ENCODE measurements around the gene FFAR3.

The FFAR3 gene

DNA sequence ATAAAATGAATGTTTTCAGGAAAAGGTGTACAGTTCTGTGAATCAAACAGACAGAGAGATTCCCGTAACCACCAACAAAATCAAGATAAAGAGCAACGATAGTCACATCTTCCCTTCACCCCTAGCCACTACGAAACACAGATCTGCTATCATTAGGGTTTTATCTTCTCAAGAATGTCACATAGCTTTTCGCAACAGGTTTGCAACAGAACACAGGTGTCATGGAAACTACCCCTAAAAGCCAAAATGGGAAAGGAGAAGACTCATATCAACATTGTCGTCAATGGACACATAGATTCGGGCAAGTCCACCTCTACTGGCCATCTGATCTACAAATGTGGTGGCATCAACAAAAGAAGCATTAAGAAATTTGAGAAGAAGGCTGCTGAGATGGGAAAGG, 23.7 kb downstream of the FFAR3 start:
- H3K36me3 ChIP-seq (ENCODE audit: insufficient read depth, low read length) = no peaks in the 10 kb centered on the region
- TF ChIP-seq POLR2AphosphoS5 (IDR thresholded peaks at IDR 0.05; ENCODE audit: borderline replicate concordance, low read depth, low read length) = no peak
- TF ChIP-seq FOXP2 (optimal IDR thresholded peaks at IDR 0.05; ENCODE audit: control extremely low read depth, extremely low read length, insufficient read depth) = no peak
- no peak for TF ChIP-seq EZH2 (IDR thresholded peaks at IDR 0.05)
- no peak for DNase-seq (ENCODE audit: low read depth, low spot score)

DNA sequence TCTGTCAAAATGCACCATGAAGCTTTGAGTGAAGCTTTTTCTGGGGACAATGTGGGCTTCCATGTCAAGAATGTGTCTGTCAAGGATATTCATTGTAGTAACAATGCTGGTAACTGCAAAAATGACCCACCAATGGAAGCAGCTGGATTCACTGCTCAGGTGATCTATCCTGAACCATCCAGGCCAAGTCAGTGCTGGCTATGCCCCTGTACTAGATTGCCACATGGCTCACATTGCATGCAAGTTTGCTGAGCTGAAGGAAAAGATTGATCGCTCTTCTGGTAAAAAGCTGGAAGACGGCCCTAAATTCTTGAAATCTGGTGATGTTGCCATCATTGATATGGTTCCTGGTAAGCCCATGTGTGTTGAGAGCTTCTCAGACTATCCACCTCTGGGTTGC, 25.3 kb downstream of the FFAR3 start:
- Histone ChIP-seq H3K36me3 (ENCODE audit: insufficient read depth, low read length) (no peaks in the 10 kb centered on the region), H3K27ac (no peak overlapping the region), H3K4me3 (no peak overlapping the region), H3K9ac (ENCODE audit: insufficient read length) (no peak overlapping the region), H3K9me3 (ENCODE audit: low read depth, low read length) (peaks cover 4% of the 10 kb centered on the region; the same call in 1 of the 2 replicates)
- TF ChIP-seq POLR2AphosphoS5 (IDR thresholded peaks at IDR 0.05; ENCODE audit: borderline replicate concordance, low read depth, low read length) (no peak), FOXP2 (optimal IDR thresholded peaks at IDR 0.05; ENCODE audit: control extremely low read depth, extremely low read length, insufficient read depth) (no peak), EZH2 (IDR thresholded peaks at IDR 0.05) (no peak)
- no peak for DNase-seq (ENCODE audit: low read depth, low spot score)

More for the DNA sequence above, 23.7 kb downstream of the FFAR3 start:
- H3K9me3 ChIP-seq (ENCODE audit: low read depth, low read length) = peaks cover 3% of the 10 kb centered on the region; the same call in 1 of the 2 replicates
- no peak overlapping the region for H3K4me3 ChIP-seq
- H3K9ac ChIP-seq (ENCODE audit: insufficient read length) = no peak overlapping the region
- no peak overlapping the region for H3K27ac ChIP-seq

DNA sequence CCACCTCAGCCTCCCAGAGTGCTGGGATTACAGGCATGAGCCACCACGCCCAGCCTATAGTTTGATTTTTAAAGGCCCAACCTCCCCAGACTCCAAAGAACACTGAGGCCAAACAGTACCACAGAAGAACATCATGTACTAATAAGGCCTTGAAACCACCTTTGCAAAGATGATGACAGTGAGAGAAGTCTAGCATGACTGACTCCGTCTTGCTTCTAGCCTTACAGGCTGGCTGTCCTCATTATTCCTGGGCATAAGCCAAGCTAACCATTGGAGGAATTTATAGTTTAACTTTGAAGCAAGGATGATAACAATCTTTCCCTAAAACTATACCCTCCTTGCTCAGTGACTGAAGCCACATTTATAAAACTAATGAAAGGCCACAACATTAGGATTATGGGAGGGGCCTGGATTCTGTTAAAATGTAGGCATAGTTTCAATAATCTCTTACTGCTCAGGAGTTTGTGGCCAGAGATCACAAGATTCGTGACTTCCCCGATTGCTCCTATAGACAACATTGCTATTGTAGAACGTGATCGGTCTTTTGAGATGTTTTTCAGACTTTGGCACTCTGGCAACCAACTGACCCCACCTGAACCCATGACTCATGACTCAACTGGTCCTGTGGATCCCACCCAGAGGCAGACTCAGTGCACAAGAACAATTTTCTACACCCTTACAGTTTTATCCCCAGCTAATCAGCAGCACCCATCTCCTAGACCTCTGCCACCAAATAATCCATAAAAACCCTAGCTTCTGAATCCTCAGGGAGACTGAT, 30.2 kb downstream of the FFAR3 start:
- H3K36me3 ChIP-seq (ENCODE audit: insufficient read depth, low read length) = no peaks in the 10 kb centered on the region
- TF ChIP-seq FOXP2 (optimal IDR thresholded peaks at IDR 0.05; ENCODE audit: control extremely low read depth, extremely low read length, insufficient read depth) = no peak
- TF ChIP-seq POLR2AphosphoS5 (IDR thresholded peaks at IDR 0.05; ENCODE audit: borderline replicate concordance, low read depth, low read length) = no peak
- TF ChIP-seq EZH2 (IDR thresholded peaks at IDR 0.05) = no peak
- no peak overlapping the region for H3K4me3 ChIP-seq
- H3K9me3 ChIP-seq (ENCODE audit: low read depth, low read length) = peaks cover 4% of the 10 kb centered on the region; the same call in 1 of the 2 replicates
- H3K27ac ChIP-seq = no peak overlapping the region
- H3K9ac ChIP-seq (ENCODE audit: insufficient read length) = no peak overlapping the region
- DNase-seq (ENCODE audit: low read depth, low spot score) = no peak

DNA sequence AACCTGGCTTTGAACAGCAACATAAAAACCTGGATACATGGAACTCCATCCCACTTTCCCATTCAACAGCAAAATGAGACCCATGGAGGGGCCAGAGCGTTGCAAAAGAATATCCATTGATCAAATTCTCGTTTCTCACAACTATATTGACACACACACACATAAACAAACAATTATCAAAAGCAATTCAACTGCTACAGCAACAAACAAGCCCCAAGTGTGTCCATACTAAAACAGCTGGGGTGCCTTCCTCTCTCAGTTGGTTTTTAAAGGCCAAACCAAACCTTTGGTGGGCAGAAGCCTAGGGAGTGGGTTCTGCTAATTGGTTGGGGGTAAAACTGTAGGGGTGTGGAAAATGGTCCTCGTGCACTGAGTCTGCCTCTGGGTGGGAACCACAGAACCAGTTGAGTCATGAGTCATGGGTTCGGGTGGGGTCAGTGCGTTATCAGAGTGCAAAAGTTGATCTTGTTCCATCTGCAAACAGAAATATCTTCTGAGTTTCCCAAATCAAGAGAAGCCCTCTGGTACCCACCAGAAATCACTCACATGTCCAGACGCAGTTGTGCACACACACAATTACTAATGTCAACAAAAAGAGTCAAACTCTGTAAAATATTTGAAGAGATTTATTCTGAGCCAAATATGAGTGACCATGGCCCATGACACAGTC, 31.1 kb downstream of the FFAR3 start:
- TF ChIP-seq POLR2AphosphoS5 (IDR thresholded peaks at IDR 0.05; ENCODE audit: borderline replicate concordance, low read depth, low read length) = no peak
- no peak for TF ChIP-seq FOXP2 (optimal IDR thresholded peaks at IDR 0.05; ENCODE audit: control extremely low read depth, extremely low read length, insufficient read depth)
- TF ChIP-seq EZH2 (IDR thresholded peaks at IDR 0.05) = no peak
- no peak for DNase-seq (ENCODE audit: low read depth, low spot score)
- Histone ChIP-seq H3K27ac (no peak overlapping the region), H3K9ac (ENCODE audit: insufficient read length) (no peak overlapping the region), H3K36me3 (ENCODE audit: insufficient read depth, low read length) (no peaks in the 10 kb centered on the region), H3K4me3 (no peak overlapping the region), H3K9me3 (ENCODE audit: low read depth, low read length) (peaks cover 4% of the 10 kb centered on the region; the same call in 1 of the 2 replicates)

DNA sequence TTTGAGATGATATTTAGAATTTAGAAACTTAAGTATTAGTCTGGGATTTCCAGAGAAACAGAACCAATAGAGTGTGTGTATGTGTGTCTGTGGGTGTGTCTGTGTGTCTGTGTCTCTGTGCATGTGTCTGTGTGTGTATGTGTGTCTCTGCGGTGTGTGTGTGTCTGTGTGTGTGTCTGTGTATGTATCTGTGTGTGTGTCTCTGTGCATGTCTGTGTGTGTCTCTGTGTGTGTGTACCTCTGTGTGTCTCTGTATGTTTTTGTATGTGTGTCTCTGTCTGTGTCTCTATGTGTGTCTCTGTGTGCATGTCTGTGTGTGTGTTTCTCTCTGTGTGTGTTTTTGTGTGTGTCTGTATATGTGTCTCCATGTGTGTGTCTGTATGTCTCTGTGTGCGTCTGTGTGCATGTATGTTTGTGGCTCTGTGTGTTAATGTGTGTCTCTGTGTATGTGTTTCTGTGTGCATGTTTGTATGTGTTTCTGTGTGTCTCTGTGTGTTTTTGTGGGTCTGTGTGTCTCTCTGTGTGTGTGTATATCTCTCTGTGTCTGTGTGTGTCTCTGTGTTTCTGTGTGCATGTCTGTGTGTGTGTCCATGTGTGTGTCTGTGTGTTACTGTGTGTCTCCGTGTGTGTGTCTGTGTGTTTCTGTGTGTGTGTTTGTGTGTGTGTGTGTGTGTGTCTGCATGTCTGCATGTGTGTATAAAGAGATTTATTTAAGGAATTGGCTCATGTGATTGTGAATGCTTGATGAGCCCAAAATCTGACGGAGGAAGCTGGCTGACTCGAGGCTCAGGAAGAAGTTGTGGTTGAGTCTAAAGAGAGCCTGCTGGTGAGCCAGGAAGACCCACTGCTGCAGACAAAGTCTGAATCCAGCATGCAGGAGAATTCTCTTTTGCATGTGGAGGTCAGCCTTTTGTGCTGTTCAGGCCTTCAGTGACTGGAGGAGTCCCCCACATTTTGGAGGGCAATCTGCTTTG, 34.8 kb downstream of the FFAR3 start:
- H3K27ac ChIP-seq = no peak overlapping the region
- DNase-seq (ENCODE audit: low read depth, low spot score) = no peak
- no peaks in the 10 kb centered on the region for H3K9me3 ChIP-seq (ENCODE audit: low read depth, low read length)
- TF ChIP-seq EZH2 (IDR thresholded peaks at IDR 0.05) = no peak
- TF ChIP-seq POLR2AphosphoS5 (IDR thresholded peaks at IDR 0.05; ENCODE audit: borderline replicate concordance, low read depth, low read length) = no peak
- no peak for TF ChIP-seq FOXP2 (optimal IDR thresholded peaks at IDR 0.05; ENCODE audit: control extremely low read depth, extremely low read length, insufficient read depth)
- H3K9ac ChIP-seq (ENCODE audit: insufficient read length) = no peak overlapping the region
- no peaks in the 10 kb centered on the region for H3K36me3 ChIP-seq (ENCODE audit: insufficient read depth, low read length)
- H3K4me3 ChIP-seq = no peak overlapping the region

DNA sequence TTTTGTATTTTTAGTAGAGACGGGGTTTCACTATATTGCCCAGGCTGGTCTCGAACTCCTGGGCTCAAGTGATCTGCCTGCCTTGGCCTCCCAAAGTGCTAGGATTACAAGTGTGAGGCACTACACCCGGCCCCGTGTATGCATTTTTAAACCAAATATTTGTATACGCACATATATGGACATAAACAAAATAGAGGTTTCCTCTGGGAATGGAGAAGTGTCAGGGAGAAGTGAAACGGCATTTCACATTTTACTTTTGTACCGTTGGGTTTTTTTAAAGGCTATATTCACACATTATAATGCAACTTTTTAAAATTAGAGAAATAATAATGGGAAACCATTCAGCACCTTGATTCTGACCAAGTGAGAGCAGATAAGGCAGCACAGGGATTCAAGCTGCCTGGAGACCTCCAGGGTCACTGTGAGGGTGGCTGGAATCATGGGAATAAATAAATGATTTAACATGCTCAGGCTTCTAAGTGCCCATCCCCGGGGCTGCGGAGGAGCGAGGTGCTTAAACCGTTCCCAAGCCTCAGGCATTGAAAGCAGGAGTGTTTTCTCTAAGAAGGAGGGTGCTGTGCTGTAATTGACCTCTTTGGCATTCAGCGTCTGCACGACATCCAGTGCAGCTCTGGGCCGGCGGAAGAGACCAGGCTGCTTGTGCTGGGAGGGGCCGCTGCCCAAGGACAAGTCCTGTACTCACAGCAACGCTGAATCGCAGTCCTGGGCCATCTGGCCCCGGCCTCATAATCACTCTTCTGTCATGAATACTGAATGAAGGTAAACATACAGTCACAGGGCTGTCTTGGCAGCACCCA, 37.3 kb downstream of the FFAR3 start:
- Histone ChIP-seq H3K9me3 (ENCODE audit: low read depth, low read length) (no peaks in the 10 kb centered on the region), H3K4me3 (no peak overlapping the region), H3K36me3 (ENCODE audit: insufficient read depth, low read length) (no peaks in the 10 kb centered on the region), H3K27ac (no peak overlapping the region), H3K9ac (ENCODE audit: insufficient read length) (no peak overlapping the region)
- no peak for DNase-seq (ENCODE audit: low read depth, low spot score)
- TF ChIP-seq POLR2AphosphoS5 (IDR thresholded peaks at IDR 0.05; ENCODE audit: borderline replicate concordance, low read depth, low read length) (no peak), FOXP2 (optimal IDR thresholded peaks at IDR 0.05; ENCODE audit: control extremely low read depth, extremely low read length, insufficient read depth) (no peak), EZH2 (IDR thresholded peaks at IDR 0.05) (no peak)

DNA sequence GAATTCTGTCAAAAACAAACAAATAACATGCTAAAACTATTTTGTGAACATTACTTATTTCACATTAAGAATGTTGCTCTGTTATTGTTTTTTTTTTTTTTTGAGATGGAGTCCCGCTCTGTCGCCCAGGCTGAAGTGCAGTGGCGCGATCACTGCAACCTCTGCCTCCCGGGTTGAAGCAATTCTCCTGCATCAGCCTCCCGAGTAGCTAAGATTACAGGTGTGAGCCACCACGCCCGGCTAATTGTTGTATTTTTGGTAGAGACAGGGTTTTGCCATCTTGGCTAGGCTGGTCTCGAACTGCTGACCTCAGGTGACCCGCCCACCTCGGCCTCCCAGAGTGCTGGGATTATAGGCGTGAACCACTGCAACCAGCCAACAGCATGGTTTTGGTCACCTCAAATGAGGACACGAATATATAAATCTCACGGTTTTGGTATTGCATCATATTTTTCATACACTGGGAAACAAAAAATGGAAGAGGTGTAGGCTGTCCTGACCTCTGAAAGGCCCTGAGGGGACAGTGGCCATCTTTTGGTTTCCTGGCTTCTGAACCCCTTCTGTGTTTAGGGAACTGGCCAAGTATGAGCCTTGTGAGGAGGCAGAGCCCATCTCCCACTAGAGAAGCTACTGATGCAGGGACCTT, 38.1 kb downstream of the FFAR3 start:
- Histone ChIP-seq H3K9me3 (ENCODE audit: low read depth, low read length) (no peaks in the 10 kb centered on the region), H3K4me3 (no peak overlapping the region)

More for the DNA sequence above, 38.1 kb downstream of the FFAR3 start:
- Histone ChIP-seq H3K9ac (ENCODE audit: insufficient read length) (no peak overlapping the region), H3K36me3 (ENCODE audit: insufficient read depth, low read length) (no peaks in the 10 kb centered on the region), H3K27ac (no peak overlapping the region)
- no peak for DNase-seq (ENCODE audit: low read depth, low spot score)
- TF ChIP-seq POLR2AphosphoS5 (IDR thresholded peaks at IDR 0.05; ENCODE audit: borderline replicate concordance, low read depth, low read length) = no peak
- no peak for TF ChIP-seq EZH2 (IDR thresholded peaks at IDR 0.05)
- TF ChIP-seq FOXP2 (optimal IDR thresholded peaks at IDR 0.05; ENCODE audit: control extremely low read depth, extremely low read length, insufficient read depth) = no peak

Data from SK-N-MC (cell line).